ENCODE measurements around the gene MCFD2. TPM values are rescaled to one million over a fixed set of nuclear protein-coding genes. Genes with fewer than 3 reads are reported as not detected.

The MCFD2 gene
- total RNA-seq, 3 donors from 2014 or later = 83.0 to 94.8 (median 89.8) TPM

GRCh38 chr2:46865181-46865970, 50.2 kb downstream of the MCFD2 start:
- H3K4me3 ChIP-seq = no peak overlapping the region
- H3K27ac ChIP-seq = no peak overlapping the region
- H3K9me3 ChIP-seq = peaks cover 0 to 7% of the 10 kb centered on the region in 2 donors
- intact Hi-C loops (cut with DNase I; ENCODE audit: low total_unique reads) = no loop called here
- no peak for DNase-seq (ENCODE audit: low spot score in 2 of 2)
- no peak for TF ChIP-seq CTCF (IDR thresholded peaks at IDR 0.05)
- TF ChIP-seq POLR2A (IDR thresholded peaks at IDR 0.05) = no peak
- TF ChIP-seq POLR2AphosphoS5 (IDR thresholded peaks at IDR 0.05) = no peak
- peaks cover 0 to 2% of the 10 kb centered on the region in 2 donors for H3K27me3 ChIP-seq
- H3K4me1 ChIP-seq = no peaks in the 10 kb centered on the region
- H3K36me3 ChIP-seq = no peaks in the 10 kb centered on the region

DNA sequence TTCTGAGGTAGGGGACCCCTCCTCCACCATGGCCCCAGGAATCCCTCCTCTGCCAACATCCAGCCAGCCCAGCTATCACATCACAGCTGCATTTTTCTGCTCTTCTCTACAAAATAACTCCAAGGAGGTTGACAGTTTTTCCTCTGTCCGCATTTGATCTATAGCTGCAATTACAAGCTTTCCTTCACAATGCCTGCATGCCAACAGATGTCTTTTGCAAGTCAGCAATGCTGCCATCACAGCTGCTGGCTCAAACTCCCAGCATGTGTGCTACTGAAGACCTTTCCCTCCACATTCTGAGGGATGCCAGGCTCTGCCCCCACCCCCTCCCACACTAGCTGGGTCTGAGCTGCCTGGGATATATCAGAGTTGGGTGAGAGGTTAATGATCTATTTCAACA, 51.7 kb downstream of the MCFD2 start:
- H3K27me3 ChIP-seq = peaks cover 0 to 2% of the 10 kb centered on the region in 2 donors
- peaks cover 0 to 7% of the 10 kb centered on the region in 2 donors for H3K9me3 ChIP-seq
- H3K4me3 ChIP-seq = no peak overlapping the region
- TF ChIP-seq CTCF (IDR thresholded peaks at IDR 0.05) = no peak
- no peak for TF ChIP-seq POLR2A (IDR thresholded peaks at IDR 0.05)
- no peak for TF ChIP-seq POLR2AphosphoS5 (IDR thresholded peaks at IDR 0.05)
- no peaks in the 10 kb centered on the region for H3K4me1 ChIP-seq
- no peak for DNase-seq (ENCODE audit: low spot score in 2 of 2)
- no peaks in the 10 kb centered on the region for H3K36me3 ChIP-seq
- no peak overlapping the region for H3K27ac ChIP-seq
- intact Hi-C loops (cut with DNase I; ENCODE audit: low total_unique reads) = no loop called here

- no peaks in the 10 kb centered on the region for H3K36me3 ChIP-seq
- intact Hi-C loops (cut with DNase I; ENCODE audit: low total_unique reads) = no loop called here
- DNase-seq (ENCODE audit: low spot score in 2 of 2) = no peak
- H3K27me3 ChIP-seq = peaks cover 0 to 2% of the 10 kb centered on the region in 2 donors
- H3K9me3 ChIP-seq = peaks cover 0 to 7% of the 10 kb centered on the region in 2 donors
- H3K4me1 ChIP-seq = peaks cover 0 to 4% of the 10 kb centered on the region in 2 donors
- no peak overlapping the region for H3K27ac ChIP-seq
- no peak for TF ChIP-seq POLR2A (IDR thresholded peaks at IDR 0.05)
- no peak for TF ChIP-seq CTCF (IDR thresholded peaks at IDR 0.05)
- no peak for TF ChIP-seq POLR2AphosphoS5 (IDR thresholded peaks at IDR 0.05)
- no peak overlapping the region for H3K4me3 ChIP-seq
These were observed 53.1 kb downstream of the MCFD2 start for GRCh38 chr2:46862514-46862913.

DNA sequence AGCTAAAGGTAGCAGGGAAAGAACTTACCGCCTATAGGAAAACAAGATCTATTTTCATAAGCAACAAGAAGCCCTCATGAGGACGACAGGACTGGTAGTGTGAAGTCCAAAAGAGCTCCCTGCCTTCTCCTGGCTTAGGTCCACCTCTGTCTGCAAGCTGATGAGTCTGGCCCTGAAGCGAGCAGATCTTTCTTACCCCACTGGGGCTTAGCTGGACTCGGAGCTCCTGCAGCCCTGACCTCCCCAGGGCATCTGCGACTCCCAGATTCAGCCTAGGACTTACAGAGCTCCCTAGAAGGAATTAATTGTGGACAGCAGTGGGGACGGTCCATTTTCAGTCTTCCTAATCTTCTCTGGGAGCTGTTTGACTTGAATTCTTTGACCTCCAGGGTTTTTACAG, 53.7 kb downstream of the MCFD2 start:
- intact Hi-C loops (cut with DNase I; ENCODE audit: low total_unique reads) = no loop called here
- TF ChIP-seq POLR2A (IDR thresholded peaks at IDR 0.05) (no peak), POLR2AphosphoS5 (IDR thresholded peaks at IDR 0.05) (no peak), CTCF (IDR thresholded peaks at IDR 0.05) (no peak)
- Histone ChIP-seq H3K9me3 (peaks cover 0 to 7% of the 10 kb centered on the region in 2 donors), H3K4me3 (no peak overlapping the region), H3K4me1 (peaks cover 0 to 4% of the 10 kb centered on the region in 2 donors), H3K36me3 (no peaks in the 10 kb centered on the region), H3K27me3 (peaks cover 0 to 2% of the 10 kb centered on the region in 2 donors), H3K27ac (no peak overlapping the region)
- DNase-seq (ENCODE audit: low spot score in 2 of 2) = no peak

GRCh38 chr2:46859482-46859881, 56.1 kb downstream of the MCFD2 start:
- DNase-seq (ENCODE audit: low spot score in 2 of 2) = no peak
- peak overlapping the region; percentile 84 to 88 for H3K27ac ChIP-seq
- TF ChIP-seq POLR2A (IDR thresholded peaks at IDR 0.05) (no peak), CTCF (IDR thresholded peaks at IDR 0.05) (no peak), POLR2AphosphoS5 (IDR thresholded peaks at IDR 0.05) (no peak)
- H3K27me3 ChIP-seq = no peaks in the 10 kb centered on the region
- no peaks in the 10 kb centered on the region for H3K9me3 ChIP-seq
- H3K4me3 ChIP-seq = no peak overlapping the region
- peaks cover 8 to 11% of the 10 kb centered on the region in 2 donors for H3K4me1 ChIP-seq
- no peaks in the 10 kb centered on the region for H3K36me3 ChIP-seq
- intact Hi-C loops (cut with DNase I; ENCODE audit: low total_unique reads) = no loop called here

Data from breast epithelium (tissue), 4 donors.